Cardiac fibroblast (primary cell): Measurements from ENCODE around the gene SLC19A2.

Experiments
- DNase-seq, 2 donors: peaks; one replicate each; pipeline versions ENCODE4 v3.0.0 to v3.0.0-alpha.2; 2010; ENCODE audit warnings: low read depth in 2 of 2
- H3K4me3 ChIP-seq, 2 donors: replicated peaks in 1 of 2; 1 replicate in 1 of 2; 2 replicates in 1 of 2; pipeline ENCODE4 v1.5.1; 2011; ENCODE audit warnings: low read depth in 2 of 2, low read length in 2 of 2, mild to moderate bottlenecking in 2 of 2, moderate library complexity in 1 of 2
- TF ChIP-seq, protein P1 (sequence below): IDR thresholded peaks from one replicate; pipeline ENCODE4 v1.5.1; 2011; ENCODE audit warnings: low read depth, mild to moderate bottlenecking, low read length, inconsistent platforms

Gene SLC19A2

DNA sequence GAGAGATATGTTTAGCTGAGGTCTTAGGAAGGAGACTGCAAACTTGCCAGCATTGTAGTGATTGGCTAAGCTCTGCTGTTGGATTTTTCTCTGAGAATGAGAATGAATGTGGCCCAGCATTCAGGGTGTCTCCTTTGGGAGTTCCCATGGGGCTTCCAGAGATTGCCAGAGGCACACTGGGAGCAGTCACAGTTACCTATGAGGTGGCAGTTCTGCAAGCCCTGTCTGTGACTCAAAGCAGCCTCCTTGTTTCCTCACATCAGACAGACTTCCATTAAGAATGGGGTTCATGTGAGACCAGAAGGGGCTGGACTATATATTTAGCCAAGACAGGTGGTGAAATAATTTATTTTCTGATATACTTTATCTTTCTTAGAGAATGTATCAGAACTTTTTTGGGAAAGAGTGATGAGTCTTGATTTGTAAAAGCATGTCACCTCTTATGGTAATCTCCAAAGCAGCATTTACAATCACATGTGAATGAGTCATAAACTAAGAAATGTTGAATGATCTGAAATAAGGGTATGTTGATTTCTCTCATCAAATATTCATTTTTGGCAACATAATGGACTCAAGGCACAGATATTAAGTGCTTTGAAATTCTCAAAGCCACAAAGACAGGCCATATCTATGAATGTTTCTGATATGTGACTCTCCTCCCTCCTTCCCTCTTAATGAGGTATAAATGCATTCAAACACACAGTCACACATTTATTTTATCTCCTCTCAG, 9.5 kb upstream of the SLC19A2 start:
- peak in 1 of 2 donors; percentile 41 for DNase-seq
- no peak overlapping the region for H3K4me3 ChIP-seq
- TF ChIP-seq, protein P1, sequence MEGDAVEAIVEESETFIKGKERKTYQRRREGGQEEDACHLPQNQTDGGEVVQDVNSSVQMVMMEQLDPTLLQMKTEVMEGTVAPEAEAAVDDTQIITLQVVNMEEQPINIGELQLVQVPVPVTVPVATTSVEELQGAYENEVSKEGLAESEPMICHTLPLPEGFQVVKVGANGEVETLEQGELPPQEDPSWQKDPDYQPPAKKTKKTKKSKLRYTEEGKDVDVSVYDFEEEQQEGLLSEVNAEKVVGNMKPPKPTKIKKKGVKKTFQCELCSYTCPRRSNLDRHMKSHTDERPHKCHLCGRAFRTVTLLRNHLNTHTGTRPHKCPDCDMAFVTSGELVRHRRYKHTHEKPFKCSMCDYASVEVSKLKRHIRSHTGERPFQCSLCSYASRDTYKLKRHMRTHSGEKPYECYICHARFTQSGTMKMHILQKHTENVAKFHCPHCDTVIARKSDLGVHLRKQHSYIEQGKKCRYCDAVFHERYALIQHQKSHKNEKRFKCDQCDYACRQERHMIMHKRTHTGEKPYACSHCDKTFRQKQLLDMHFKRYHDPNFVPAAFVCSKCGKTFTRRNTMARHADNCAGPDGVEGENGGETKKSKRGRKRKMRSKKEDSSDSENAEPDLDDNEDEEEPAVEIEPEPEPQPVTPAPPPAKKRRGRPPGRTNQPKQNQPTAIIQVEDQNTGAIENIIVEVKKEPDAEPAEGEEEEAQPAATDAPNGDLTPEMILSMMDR = no peak

DNA sequence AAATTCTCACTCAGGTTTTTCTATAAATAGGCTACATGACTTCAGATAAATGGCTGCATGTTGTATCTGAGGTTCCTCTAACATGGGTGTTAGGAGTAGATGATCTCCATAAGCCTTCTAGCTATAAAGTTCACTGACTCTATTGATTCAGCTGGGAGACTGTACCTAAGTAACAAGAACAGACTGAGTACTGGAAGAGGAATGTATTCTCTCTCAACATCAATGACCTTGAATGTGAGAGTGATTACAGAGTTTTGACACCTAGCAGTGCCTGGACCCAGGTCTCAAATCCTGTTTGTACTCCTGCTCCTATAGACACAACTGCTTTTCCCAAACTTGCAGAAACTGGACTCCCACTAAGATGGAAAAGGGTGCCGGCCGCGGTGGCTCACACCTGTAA, 8.6 kb upstream of the SLC19A2 start:
- no peak overlapping the region for H3K4me3 ChIP-seq
- TF ChIP-seq, protein P1 = no peak
- no peak for DNase-seq

DNA sequence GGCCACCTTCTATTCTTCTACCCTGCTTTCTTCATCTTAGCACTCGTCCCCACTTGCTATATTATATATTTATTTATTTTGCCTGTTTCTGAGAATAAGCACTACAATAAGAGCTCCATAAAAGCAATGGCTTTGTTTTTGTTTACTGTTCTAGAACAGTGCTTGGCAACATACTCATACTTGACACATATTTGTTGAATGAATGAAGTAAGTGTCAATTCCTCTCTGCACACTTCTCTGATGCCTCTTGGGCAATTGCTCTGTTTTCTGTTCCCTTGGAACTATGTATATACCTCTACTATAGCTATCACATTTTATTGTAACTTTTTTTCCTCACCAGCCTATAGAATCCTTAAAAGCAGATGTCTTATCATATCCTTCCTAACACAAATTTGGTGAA, 7.5 kb upstream of the SLC19A2 start:
- no peak for DNase-seq
- TF ChIP-seq, protein P1 = no peak
- no peak overlapping the region for H3K4me3 ChIP-seq

DNA sequence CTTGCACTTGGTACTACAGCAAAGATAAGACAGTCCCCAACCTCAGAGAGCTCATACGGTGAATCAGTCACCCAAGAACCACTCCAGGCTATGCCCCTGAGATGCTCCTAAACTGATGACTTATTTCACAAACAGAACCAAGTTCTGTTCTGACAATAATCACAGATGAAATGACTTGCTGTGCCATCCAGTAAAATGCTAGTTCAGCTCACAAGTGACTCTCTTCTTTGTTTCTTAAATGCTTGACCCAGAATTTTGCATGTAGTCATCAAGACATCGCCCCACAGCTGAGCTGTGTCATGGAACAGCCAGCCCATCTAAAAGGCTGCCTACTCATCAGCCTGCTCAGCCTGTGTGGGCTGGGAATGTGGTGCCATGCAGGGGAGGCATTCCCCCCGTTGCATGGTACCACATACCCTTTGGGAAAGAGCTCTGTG, 6.1 kb upstream of the SLC19A2 start:
- TF ChIP-seq, protein P1 = no peak
- peak in 1 of 2 donors; percentile 56 for DNase-seq
- H3K4me3 ChIP-seq = no peak overlapping the region

DNA sequence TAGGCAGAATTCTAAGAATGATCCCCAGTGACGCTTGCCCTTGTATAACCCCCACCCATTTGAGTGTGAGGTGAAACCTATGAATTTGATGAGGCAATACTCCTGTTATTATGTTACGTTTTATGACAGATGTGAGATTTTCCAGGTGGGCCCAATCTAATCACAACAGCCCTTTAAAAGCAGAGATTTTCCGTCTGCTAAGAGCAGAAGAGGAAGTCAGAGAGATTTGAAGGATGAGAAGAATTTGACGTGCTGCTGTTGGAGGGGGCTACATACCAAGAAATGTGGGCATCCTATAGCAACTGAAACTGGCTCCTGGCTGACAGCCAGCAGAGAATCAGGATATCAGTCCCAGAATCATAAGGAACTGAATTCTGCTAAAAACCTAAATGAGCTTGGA, 2.4 kb upstream of the SLC19A2 start:
- no peak overlapping the region for H3K4me3 ChIP-seq
- TF ChIP-seq, protein P1 = no peak
- DNase-seq = no peak

DNA sequence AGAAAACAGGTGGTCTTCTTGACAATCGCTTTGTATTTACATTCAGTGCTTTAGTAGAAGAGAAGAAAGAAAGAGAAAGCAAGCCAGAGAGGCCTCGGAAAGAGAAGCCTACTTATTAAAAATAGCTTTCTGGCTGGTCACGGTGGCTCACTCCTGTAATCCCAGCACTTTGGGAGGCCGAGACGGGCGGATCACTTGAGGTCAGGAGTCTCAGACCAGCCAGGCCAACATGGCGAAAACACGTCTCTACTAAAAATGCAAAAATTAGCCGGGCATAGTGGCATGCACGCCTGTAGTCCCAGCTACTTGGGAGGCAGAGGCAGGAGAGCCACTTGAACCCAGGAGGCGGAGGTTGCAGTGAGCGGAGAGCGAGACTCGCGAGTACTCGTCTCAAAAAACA, 1.8 kb upstream of the SLC19A2 start:
- TF ChIP-seq, protein P1 = no peak
- H3K4me3 ChIP-seq = no peak overlapping the region
- no peak for DNase-seq

DNA sequence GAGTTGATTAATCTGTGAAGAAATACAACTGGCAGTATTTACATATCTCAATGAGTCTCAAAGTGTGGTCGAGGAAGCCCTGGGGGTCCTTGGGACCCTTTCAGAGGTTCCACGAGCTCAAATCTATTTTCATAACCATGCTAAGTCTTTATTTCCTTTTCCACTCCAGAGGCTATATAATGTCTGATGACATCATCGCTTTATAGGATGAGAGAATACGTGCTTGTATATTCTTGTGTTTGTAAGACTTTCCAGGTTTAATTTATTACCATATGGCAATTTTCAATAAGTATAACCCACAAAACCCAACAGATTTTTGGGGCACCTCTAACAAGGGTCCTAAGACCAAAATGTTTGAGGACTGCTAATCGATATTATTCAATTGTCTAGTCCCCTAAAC, 1.4 kb upstream of the SLC19A2 start:
- H3K4me3 ChIP-seq = peak overlapping the region in 1 of 2 donors; percentile 86
- DNase-seq = no peak
- TF ChIP-seq, protein P1 = no peak
